ENCODE measurements around the gene KNDC1.

DNA sequence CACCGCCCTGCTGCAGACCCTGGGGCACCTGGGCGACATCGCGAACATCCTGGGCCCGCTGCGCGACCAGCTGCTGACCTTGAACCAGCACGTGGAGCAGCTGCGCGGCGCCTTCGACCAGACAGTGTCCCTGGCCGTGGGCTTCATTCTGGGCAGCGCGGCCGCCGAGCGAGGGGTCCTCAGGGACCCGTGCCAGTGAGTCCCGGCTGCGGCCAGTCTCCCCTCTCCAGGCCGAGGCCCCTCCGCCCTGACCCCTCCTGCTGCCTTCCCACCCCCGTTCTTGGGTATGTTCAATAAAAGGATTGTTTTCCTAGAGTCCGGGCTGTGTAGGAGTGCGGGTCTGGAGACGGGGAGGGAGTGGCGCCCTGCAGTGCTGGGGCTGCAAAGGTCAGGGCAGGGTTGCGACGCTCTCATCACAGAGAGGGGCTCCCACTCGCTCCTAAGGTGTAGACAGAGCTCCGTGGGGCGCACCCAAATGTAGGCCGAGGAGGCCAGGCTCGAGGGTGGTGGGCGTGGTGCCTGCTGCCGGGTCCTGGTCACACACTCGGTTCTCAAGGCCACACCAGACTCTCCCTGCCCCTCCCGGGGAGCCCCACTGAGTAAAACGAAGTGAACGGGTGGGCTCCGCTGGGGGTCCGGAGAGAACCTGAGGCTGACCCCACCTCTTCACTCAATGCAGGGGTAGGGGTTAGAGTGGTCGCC lies 71.4 kb downstream of the KNDC1 start:
- no peak for TF ChIP-seq CTCF (IDR thresholded peaks at IDR 0.05; ENCODE audit: insufficient read depth, low read length)
- TF ChIP-seq GABPA (IDR thresholded peaks at IDR 0.05; ENCODE audit: low read depth) = no peak
